Measurements from ENCODE around the gene EPS8L2. TPM values are rescaled to one million over a fixed set of nuclear protein-coding genes. Genes with fewer than 3 reads are reported as not detected.

The EPS8L2 gene
- total and polyA plus RNA-seq, 4 donors: 24.4 to 138 (median 62.7) TPM

DNA sequence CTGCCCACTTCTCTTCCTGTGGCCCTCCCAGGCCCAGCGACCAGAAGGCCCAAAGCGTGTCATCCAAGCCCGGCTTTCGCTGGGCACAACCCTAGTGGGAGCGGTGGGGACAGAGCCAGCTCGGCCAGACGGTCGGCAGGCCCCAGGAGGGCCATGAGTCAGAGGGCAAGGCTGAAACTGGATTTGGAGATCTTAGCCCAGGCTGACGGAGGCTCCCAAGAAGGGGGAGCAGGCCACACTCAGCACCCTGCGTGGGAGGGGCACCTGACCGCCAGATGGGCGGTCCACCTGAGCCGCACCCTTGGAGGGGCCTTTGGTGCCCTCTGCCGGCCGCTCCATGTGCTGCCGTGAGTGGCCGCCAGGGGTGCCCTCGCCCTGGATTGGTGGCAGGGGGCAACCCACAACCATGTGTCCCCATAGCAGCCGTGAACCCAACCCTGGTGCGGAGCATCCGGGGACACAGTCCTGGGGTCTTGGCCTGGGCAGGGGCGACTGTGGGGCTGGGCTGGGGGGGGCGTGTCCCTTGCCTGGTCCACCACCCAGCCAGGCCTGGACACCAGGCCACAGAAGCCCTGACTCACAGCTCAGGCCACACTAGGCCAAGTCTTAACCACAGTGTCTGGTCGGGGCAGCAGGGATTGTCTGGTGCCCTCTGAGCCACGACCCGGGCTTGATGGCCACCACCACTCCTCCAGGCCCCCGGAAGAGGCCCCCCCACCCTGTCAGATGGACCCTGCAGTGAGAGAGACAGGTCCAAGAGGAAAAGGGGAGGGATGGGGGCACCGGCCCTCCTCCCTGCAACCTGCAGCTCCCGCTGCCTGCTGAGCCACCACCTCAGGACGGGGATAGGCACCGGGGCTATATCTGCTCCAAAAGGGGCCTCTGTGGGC, 22.1 kb downstream of the EPS8L2 start (continued):
- TF ChIP-seq, protein P1, sequence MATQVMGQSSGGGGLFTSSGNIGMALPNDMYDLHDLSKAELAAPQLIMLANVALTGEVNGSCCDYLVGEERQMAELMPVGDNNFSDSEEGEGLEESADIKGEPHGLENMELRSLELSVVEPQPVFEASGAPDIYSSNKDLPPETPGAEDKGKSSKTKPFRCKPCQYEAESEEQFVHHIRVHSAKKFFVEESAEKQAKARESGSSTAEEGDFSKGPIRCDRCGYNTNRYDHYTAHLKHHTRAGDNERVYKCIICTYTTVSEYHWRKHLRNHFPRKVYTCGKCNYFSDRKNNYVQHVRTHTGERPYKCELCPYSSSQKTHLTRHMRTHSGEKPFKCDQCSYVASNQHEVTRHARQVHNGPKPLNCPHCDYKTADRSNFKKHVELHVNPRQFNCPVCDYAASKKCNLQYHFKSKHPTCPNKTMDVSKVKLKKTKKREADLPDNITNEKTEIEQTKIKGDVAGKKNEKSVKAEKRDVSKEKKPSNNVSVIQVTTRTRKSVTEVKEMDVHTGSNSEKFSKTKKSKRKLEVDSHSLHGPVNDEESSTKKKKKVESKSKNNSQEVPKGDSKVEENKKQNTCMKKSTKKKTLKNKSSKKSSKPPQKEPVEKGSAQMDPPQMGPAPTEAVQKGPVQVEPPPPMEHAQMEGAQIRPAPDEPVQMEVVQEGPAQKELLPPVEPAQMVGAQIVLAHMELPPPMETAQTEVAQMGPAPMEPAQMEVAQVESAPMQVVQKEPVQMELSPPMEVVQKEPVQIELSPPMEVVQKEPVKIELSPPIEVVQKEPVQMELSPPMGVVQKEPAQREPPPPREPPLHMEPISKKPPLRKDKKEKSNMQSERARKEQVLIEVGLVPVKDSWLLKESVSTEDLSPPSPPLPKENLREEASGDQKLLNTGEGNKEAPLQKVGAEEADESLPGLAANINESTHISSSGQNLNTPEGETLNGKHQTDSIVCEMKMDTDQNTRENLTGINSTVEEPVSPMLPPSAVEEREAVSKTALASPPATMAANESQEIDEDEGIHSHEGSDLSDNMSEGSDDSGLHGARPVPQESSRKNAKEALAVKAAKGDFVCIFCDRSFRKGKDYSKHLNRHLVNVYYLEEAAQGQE (IDR thresholded peaks at IDR 0.05): no peak
- TF ChIP-seq, protein P2, sequence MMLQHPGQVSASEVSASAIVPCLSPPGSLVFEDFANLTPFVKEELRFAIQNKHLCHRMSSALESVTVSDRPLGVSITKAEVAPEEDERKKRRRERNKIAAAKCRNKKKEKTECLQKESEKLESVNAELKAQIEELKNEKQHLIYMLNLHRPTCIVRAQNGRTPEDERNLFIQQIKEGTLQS (IDR thresholded peaks at IDR 0.05): no peak
- TF ChIP-seq, protein P3, sequence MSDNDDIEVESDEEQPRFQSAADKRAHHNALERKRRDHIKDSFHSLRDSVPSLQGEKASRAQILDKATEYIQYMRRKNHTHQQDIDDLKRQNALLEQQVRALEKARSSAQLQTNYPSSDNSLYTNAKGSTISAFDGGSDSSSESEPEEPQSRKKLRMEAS (IDR thresholded peaks at IDR 0.05): no peak
- TF ChIP-seq SP1 (IDR thresholded peaks at IDR 0.05) (peak; percentile 16), GABPA (IDR thresholded peaks at IDR 0.05 in 1 of 2, conservative IDR thresholded peaks at IDR 0.05 in 1 of 2) (no peak)

DNA sequence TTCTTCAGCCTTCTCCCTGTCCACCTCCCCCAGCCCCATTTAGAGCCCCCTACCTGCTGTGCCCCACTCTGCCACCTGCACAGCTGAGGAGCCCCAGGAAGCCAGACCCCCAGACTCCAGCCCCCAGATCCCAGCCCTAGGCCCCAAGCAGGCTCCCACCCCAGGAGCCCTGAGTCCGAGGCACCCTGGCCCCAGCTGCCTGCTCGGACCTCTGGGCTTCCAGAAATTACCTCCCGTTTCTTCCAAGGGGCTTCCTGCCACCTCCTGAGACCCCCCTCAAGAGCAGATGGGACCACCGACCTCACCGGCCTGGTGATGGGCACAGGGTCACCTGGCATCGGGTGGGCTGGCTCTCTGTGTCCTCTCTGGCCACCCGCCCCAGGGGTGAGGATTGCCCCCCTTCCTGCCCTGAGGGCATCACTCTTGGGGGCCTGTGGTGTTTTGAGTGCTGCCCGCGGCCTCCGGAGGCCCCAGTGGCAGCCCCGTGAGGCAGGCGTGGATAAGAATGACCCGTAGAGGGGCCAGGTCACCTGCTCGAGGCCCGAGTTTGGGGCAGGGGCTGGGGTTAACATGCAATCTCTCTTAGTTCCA, 23.0 kb downstream of the EPS8L2 start:
- H3K9me3 ChIP-seq (ENCODE audit: control insufficient read depth in 4 of 4, low read length in 3 of 4): no peaks in the 10 kb centered on the region
- no peak overlapping the region for H3K9ac ChIP-seq (ENCODE audit: low read depth in 1 of 2, low read length in 2 of 2)
- TF ChIP-seq EGR1 (IDR thresholded peaks at IDR 0.05; ENCODE audit: low read depth in 2 of 2) (no peak), FOXA2 (IDR thresholded peaks at IDR 0.05) (no peak), HNF4G (IDR thresholded peaks at IDR 0.05) (no peak), HNF4A (conservative IDR thresholded peaks at IDR 0.05) (no peak), NR2F2 (IDR thresholded peaks at IDR 0.05) (no peak), TAF1 (conservative IDR thresholded peaks at IDR 0.05) (no peak), JUND (IDR thresholded peaks at IDR 0.05) (no peak), GABPA (IDR thresholded peaks at IDR 0.05 in 1 of 2, conservative IDR thresholded peaks at IDR 0.05 in 1 of 2) (no peak), RAD21 (IDR thresholded peaks at IDR 0.05) (no peak), RXRA (IDR thresholded peaks at IDR 0.05) (no peak)
- TF ChIP-seq, protein P4, sequence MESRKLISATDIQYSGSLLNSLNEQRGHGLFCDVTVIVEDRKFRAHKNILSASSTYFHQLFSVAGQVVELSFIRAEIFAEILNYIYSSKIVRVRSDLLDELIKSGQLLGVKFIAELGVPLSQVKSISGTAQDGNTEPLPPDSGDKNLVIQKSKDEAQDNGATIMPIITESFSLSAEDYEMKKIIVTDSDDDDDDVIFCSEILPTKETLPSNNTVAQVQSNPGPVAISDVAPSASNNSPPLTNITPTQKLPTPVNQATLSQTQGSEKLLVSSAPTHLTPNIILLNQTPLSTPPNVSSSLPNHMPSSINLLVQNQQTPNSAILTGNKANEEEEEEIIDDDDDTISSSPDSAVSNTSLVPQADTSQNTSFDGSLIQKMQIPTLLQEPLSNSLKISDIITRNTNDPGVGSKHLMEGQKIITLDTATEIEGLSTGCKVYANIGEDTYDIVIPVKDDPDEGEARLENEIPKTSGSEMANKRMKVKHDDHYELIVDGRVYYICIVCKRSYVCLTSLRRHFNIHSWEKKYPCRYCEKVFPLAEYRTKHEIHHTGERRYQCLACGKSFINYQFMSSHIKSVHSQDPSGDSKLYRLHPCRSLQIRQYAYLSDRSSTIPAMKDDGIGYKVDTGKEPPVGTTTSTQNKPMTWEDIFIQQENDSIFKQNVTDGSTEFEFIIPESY (IDR thresholded peaks at IDR 0.05): no peak
- TF ChIP-seq, protein P2 (IDR thresholded peaks at IDR 0.05): no peak
- TF ChIP-seq, protein P5, sequence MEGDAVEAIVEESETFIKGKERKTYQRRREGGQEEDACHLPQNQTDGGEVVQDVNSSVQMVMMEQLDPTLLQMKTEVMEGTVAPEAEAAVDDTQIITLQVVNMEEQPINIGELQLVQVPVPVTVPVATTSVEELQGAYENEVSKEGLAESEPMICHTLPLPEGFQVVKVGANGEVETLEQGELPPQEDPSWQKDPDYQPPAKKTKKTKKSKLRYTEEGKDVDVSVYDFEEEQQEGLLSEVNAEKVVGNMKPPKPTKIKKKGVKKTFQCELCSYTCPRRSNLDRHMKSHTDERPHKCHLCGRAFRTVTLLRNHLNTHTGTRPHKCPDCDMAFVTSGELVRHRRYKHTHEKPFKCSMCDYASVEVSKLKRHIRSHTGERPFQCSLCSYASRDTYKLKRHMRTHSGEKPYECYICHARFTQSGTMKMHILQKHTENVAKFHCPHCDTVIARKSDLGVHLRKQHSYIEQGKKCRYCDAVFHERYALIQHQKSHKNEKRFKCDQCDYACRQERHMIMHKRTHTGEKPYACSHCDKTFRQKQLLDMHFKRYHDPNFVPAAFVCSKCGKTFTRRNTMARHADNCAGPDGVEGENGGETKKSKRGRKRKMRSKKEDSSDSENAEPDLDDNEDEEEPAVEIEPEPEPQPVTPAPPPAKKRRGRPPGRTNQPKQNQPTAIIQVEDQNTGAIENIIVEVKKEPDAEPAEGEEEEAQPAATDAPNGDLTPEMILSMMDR (IDR thresholded peaks at IDR 0.05; ENCODE audit: low read depth, low read length, missing input control): no peak
- TF ChIP-seq, protein P1 (IDR thresholded peaks at IDR 0.05): no peak
- TF ChIP-seq, protein P3 (IDR thresholded peaks at IDR 0.05): no peak
- H3K27me3 ChIP-seq (ENCODE audit: control insufficient read depth in 4 of 4, insufficient read depth in 4 of 4, low read length in 3 of 4): no peaks in the 10 kb centered on the region
- H3K4me3 ChIP-seq (ENCODE audit: low read depth in 1 of 3, low read length in 3 of 3): no peak overlapping the region
- H3K27ac ChIP-seq (ENCODE audit: low read depth in 1 of 2, low read length in 2 of 2): no peak overlapping the region
- H3K36me3 ChIP-seq (ENCODE audit: control insufficient read depth in 4 of 4, insufficient read depth in 3 of 4, low read depth in 1 of 4, low read length in 3 of 4): peaks cover 0 to 7% (median 7%) of the 10 kb centered on the region in 4 donors
- 59% methylated on average over 15 of the region's 15 CpGs for WGBS
- peaks cover 0 to 6% (median 2%) of the 10 kb centered on the region in 4 donors for H3K4me1 ChIP-seq (ENCODE audit: control insufficient read depth in 4 of 4, insufficient read depth in 4 of 4, low read length in 3 of 4)
- DNase-seq (ENCODE audit: low spot score): no peak
